GM23248 (cell line): ENCODE measurements around the gene RIMBP3C.
"Not testable (repeated sequence)": the region's sequence is repeated elsewhere in the genome, so short reads cannot be mapped to it uniquely, and the experiment has no call there.

ENCODE experiments used
- EZH2 ChIP-seq: fragments of 200-600 bp; sonication (generic); IDR thresholded peaks from 2 replicates; pipeline ENCODE4 v1.6.1; 2018; ENCODE audit warnings: antibody characterized with exemption, mild to moderate bottlenecking; ENCODE audit not compliant: insufficient read depth, poor library complexity, severe bottlenecking
- EZH2phosphoT487 ChIP-seq: fragments of 200-600 bp; sonication (generic); IDR thresholded peaks from 2 replicates; pipeline ENCODE4 v1.6.1; 2018; ENCODE audit warnings: antibody characterized with exemption, moderate library complexity, mild to moderate bottlenecking, low read depth; ENCODE audit not compliant: insufficient read depth

- TF ChIP-seq EZH2phosphoT487, EZH2: not testable (repeated sequence)
Measured at GRCh38 chr22:21532863-21533648, 18.2 kb downstream of the RIMBP3C start.
